Measurements from ENCODE around the gene ATG14.
"Not testable (repeated sequence)": the region's sequence is repeated elsewhere in the genome, so short reads cannot be mapped to it uniquely, and the experiment has no call there.

ATG14 gene

DNA sequence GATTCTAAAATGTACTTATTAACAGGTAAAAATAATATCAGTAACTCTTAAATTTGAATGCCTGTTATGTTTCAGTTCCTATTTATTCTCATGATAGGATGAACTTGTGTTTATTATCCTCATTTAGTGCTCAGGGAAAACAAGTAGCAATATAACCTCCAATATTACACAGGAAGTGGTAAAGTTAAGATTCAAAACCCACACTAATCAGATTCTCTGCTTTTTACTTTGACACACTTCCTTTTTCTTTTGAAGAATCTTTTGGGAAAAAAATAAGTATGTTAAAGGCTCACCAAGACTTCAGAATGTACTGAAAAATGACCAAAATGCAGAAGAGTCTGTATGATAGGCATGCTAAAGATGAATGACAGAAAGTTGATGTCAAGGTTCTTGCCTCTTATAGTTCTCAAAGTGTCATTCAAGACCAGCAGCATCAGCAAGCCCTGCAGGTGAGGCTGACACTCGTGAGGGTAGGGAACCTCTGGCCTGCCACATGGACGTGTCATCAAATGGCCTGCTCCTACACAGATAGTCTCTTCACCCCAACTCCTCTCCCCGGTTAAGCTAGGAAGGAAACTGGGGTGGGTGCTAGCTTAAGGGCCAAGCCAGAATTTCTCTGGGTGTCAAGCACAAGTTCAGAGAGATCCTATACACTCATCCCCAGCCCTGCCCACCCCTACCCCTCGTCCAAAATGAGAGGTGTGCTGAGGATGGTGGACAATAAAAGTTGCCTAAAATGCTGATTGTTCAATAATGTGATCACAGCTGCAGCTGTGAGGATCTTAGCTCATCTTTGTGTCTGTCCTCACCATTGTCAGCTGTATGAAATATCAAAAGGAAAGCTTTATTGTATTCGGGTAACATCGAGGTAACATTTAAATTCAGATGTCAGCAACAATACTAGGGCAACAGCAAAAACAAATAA lies 22.5 kb upstream of the ATG14 start:
- no peak for DNase-seq (ENCODE audit: low spot score)

DNA sequence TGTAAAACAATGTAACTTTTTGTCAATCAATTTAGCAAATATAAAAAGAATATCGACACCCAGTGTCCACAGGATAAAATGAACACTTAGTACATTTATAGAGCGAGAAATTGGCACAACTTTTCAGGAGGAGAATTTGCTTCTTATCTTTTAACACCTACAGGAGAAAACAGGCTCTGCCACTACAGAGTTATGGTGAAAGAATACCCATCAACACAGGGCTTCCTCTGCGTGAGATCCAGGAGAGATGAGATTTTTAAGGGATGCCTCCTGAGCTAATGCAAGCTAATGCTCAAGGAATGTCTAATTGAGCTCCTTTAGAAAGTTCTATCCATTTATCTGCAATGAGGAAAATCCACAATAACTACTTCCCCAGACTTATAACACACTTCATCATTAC lies 21.0 kb upstream of the ATG14 start:
- DNase-seq (ENCODE audit: low spot score): no peak

DNA sequence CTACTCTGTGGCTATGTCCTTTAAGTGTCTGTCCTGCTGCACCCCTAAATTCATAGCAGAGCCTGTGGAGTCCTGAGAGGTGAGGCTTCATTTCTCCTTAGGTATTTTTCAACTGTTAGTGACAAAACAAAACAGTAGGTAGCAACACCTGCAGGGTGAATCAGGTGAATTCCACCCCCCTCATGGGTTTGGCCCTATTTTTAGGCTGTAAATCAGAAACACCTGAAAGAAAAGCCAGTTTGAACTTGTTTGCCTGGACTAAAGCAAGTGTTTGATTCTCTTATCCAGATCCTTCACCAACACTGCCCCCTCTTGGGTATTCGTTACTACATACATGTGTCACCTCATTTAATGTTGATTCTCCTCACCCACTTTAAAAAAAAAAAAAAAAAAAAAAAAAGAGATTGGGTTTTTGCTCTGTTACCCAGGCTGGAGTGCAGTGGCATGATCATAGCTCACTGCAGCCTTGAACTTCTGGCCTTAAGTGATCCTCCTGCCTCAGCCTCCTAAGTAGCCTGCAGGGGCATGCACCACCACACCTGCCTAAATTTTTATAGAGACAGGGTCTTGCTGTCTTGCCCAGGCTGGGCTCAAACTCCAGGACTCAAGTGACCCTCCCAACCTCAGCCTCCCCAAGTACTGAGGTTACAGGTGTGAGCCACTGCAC lies 18.5 kb upstream of the ATG14 start:
- DNase-seq (ENCODE audit: low spot score): peak; percentile 54

DNA sequence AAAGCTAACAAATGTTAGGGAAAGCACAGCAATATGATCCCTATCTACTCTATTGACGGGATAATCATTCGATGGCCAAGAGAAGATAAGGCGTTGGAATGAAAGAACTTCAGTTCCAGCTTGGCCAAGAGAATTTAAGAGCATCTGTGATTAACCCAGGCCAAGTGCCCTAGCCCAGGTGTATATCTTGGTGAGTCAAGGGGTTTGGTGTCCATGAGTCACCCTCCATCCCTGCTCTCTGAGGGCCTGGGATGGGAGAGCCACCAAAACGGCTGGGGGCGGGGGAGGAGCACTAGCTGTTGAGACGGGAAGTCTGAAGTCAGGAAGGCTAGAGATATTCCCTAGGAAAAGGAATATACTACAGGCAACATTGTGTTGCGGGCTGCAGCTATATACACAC lies 15.8 kb upstream of the ATG14 start:
- no peak for DNase-seq (ENCODE audit: low spot score)

DNA sequence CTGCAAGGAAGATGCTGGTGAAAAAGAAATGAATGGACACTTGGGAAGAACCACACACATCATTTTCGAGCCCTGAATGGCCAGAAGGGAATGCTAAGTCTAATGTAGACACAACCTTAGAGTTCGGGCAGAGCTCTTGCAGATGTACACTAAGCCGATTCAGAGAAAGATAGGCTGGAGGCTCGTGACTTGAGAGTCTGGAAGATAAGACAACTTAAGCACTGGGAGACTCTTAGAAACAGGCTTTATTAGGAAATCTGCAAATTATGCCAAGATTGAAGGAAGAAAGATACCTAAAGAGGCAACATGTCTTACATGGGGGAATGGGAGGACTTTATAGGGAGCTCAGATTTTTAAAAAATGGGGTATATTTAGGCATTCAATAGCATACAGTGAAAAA lies 15.3 kb upstream of the ATG14 start:
- no peak for DNase-seq (ENCODE audit: low spot score)

DNA sequence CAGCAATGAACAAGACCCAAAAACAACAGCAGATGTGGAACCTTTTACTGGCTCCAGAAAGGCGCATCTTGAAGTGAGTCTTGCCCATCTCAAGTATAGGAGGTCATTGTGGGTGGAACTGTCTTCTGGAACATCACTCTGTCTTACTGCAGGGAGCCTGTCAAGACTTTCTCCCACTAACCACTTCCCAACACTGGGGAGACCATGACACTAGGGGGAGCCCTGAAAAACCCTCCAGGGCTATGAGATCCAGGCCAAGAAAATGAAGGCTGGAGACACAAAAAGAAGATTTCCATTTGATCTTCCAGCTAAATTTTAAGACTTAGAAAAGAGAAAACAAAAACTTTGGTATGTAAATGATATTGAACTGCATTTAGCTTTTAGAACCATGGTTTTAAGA lies 13.5 kb upstream of the ATG14 start:
- no peak for DNase-seq (ENCODE audit: low spot score)

DNA sequence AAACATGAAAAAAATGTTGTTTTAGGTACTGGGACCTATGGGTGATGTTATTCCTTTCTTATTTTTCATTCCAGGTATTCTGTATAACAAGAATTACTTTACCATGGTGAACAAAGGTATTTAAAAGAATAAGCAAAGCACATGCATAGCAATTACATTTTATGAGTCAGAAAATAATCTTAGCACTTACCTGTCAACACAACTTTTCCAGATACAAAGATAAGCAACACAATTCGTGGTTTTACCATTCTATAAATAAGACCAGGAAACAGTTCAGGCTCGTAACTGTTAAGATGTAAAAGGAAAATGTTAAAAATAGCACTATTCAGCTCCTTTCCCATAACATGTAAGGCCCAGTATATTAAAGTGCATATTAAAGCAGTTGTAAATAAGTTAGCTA lies 12.3 kb upstream of the ATG14 start:
- DNase-seq (ENCODE audit: low spot score): no peak

DNA sequence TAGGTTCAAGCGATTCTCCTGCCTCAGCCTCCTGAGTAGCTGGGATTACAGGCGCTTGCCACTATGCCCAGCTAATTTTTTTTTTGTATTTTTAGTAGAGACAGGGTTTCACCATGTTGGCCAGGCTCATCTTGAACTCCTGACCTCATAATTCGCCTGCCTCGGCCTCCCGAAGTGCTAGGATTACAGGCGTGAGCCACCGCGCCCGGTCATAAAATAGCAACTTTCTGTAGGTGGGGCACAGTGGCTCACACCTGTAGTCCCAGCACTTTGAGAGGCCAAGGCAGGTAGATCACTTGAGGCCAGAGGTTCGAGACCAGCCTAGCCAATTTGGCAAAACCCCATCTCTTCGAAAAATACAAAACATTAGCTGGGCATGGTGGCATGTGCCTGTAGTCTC lies 10.7 kb upstream of the ATG14 start:
- not testable (repeated sequence) for DNase-seq (ENCODE audit: low spot score)

DNA sequence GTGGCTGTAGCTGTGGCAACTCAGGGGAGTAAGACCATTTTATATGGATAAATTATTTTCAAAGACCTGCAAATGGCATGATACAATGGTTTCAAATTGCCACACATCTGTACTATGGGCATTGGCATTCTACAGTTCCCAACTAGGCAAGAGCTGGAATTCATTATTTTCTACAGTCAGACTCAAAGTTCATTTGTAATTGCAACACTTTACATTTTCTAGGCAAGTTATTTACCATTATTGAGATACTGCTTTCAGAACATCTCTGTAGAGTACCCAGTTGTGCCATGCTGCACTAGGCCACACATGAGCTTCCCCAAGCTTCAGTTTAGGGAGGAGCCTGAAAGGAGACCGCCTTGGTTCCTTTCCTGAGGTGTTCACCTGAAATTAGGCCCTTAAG lies 8.0 kb upstream of the ATG14 start:
- DNase-seq (ENCODE audit: low spot score): no peak

DNA sequence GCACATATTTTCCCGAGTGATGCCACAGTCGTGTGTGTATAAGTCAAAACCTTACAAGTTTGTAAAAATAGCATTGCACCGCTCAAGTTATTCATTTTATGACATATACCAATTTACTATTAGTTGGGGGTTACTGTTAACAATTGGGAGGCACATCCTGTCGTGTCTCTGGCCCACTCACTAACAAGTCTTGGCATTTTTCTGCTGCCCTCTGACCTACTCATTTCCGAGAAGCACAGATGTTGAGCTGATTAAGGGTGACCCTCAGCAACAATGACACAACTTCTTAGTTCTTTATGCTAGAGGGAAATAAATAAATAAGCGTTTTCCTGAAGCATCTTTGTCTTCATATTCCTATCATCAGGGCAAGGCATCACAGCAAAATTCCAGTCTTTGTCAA lies 6.8 kb upstream of the ATG14 start:
- no peak for DNase-seq (ENCODE audit: low spot score)

DNA sequence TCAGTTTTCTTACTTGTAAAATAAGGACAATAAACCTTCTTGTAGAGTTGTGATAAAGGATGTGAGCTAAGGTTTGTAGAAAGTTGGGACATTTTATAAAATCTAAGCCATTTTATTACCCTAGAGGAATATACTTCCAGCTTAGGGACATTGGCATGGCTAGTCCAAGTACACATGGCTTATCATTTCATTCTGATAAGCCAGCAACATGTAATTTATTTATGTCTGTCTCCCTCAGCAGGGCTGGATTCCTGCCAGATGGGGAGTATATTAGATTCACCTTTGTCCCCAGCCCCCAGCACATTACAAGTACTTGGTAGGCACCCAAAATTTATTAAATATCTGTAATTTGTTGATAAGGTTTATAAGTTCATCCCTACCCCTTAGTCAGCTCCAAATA lies 6.3 kb upstream of the ATG14 start:
- no peak for DNase-seq (ENCODE audit: low spot score)

DNA sequence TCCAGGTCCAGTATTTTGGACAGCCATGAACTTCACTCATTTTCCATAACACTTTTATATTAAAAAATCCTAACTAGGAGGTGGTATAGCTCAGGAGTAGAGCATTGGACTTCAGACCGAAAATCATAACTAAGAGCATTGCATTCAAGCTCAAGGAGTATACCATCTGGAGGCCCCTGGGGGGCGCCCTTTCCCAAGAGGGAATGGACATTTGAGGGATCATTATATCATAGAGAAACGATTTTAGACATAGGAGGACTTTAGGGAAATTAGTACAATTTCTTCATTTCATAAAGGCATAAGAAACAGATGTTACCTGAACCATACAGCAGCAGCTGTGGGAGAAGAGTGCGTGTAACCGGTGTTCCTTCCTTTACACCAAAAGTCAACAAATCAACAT lies 5.2 kb upstream of the ATG14 start:
- DNase-seq (ENCODE audit: low spot score): no peak

DNA sequence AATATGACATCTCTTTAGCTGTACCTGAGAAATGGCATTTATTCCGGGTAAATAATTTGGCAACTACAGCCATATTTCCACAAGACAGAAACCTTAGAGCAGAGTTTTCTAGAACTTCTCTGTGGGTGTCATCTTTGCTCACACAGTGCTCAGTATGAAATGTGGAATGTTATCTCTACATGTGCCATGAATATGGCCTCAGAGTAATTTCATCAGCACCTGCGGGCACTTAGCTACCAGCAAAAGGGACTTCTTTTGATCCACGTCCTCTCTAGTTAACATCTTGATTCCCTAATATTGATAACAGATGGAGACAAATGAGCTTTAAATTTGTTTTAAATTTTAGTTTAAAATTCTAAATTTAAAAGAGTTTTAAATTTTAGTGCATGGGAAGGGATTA lies 2.9 kb upstream of the ATG14 start:
- DNase-seq (ENCODE audit: low spot score): no peak

DNA sequence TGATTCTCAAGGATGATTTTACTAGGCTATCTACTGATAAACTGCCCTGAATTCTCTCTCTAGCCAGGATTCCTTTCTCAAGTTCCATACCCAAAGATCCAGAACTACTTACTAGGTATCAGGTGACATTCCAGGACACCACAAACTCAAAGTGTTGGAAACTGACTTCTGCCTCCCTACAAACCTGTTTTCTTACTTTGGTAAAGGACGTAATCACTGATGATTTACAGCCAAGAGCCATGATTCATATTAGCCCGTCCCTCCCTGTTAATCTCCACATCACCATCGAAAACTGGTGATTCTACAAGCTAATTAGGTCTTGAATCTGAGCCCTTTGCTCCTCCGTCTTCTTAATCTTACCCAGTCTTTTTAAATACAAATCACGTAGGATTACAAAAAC lies 1.0 kb upstream of the ATG14 start:
- no peak for DNase-seq (ENCODE audit: low spot score)

DNA sequence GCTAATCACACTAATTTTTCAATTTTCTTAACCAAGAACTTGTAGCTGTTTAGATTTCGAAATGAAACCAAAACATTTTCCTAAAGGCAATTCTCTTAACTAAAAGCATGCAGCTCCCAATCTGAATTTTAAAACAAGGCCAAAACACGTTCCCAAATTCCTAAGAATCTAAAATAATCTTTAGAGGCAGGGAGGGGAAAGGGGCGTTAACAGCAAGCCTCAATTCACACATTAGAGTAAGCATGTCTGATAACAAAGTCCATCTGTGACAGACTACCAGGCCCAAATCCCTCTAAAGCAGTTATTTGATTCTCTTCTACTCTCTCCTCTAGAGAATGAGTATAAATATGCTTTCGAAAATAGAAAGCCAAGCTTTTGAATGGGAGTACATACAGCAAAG lies 754 bp downstream of the ATG14 start:
- DNase-seq (ENCODE audit: low spot score): no peak

DNA sequence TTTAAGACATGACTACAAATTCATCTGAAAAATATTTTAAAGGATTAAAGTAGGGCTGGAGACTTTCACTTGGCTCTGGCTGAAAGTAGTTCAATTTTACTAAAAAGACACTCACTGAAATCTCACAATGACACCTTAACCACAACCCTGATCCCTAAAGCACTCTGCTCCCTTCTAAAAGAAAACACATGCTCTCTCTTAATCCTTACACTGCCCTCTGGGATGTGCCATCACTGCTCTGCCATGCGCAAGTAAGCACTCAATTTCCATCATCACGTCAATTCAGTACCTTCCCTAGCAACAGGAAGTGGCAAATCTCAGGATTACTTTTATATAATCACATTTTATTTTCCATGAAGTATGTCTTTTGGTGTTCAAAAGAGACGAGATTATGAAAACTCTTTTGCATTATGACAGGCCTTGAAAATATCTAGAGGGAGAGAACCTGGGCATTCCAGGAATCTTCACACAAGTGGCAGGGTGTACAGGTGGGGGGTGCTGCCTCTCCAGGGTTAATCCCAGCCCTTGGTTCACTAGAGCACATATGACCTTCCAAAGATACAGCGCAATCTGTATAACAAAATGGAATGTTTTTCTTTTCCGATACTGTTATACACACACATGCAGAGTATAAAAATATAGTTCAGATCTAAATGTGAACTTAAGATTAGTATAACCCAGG lies 7.3 kb downstream of the ATG14 start:
- DNase-seq (ENCODE audit: low spot score): no peak

DNA sequence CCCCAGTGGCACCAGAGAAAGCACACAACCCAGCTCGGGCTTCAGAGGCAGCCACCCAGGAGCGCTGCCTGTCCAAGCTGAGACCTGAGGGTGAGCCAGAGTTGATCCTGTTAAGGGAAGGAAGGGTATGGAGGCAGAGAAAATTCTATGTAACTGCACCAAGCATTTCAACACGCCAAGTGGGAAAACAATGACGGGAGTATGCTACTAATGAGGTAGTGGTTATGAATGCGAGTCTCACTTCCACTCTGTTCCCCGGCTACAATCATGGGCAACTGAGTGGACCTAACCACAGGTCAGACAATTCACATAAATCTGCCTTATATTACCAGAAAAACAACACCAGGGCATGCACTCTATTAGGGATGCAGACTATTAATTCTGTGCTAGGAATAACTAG lies 9.9 kb downstream of the ATG14 start:
- no peak for DNase-seq (ENCODE audit: low spot score)

DNA sequence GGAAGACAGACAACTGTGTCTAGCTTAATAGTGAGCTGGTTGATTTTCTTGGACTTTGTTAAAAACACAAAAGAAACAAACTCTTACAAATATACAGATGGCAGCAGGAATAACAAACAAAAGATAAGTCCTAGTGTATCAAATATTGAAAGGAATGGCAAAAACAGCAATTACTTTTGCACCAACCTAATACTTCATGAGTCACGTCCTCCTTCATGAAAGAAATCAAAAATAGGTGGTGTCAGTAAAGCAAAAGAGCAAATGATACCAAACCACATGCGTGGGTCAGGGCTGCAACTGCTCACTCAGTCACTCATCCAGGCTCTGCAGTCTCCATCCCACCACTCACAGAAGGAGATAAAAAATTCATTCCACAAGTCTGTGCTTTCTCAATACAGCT lies 11.8 kb downstream of the ATG14 start:
- DNase-seq (ENCODE audit: low spot score): no peak

DNA sequence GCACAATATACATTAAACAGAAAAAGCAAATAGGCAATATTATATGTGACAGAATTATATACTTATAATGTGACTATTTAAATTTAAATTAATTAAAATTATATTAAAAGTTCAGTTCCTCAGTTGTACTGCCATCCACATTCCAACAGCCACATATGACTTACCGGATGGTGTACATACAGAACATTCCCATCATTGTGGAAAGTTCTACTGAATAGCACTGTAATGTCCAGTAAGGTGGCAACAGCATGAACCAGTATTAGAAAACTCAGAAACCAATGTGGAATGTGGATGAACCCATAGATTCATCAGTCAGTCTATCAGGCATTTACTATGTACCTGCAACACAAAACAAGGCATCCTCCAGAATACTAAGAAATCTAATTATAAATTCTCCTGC lies 12.4 kb downstream of the ATG14 start:
- DNase-seq (ENCODE audit: low spot score): no peak

DNA sequence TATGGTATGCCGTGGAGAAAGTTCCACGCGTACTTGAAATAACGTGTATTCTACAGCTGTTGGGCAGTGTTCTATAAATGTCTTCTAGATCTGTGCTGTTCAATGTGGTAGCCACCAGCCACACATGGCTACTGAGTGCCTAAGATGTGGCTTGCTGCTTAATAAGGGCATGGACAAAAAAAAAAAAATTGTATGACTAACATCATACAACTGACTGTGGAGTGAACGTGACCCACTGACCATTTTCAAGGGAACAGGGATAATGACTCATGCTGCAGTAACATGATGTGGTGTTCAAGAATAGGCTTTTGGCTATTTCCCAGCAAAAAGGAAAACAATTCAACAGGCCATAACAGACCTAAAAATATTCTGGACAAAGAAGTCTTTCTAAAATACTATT lies 13.0 kb downstream of the ATG14 start:
- DNase-seq (ENCODE audit: low spot score): no peak

DNA sequence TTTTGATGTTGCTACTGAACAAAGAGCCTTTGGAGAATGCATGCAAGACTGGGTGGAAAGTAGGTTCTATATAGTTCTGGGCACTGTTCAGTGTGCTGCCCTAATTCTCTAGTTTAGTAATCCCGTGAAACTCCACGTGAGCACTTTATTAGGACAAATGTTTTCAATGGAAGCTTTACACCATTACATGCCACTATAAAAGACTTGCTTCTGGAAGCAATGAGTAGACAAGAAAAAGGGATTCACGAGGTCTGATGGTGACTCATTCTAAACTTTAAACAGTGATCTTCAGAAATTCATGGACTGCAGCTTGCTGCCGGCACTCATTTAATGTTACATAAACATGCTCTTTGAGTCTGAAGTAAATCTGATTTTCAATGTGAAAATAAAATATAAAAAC lies 22.3 kb downstream of the ATG14 start:
- no peak for DNase-seq (ENCODE audit: low spot score)

DNA sequence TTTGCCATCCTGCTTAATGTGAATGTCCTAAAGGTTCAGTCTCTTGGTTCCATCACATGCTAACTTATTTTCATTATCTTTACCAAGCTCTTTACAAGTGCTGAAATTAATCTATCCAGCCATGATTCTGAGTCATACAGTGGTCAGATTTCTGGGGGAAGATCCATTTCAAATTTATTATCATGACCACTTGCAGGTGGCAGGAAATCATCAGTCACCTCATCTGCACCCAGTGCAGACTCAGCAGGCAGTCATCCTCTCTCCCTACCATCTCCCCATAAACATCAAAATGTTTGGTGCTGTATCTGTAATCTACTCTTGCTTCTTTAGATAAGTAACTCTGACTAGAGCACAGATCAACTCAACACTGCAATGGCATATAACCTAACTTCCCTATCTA lies 23.5 kb downstream of the ATG14 start:
- no peak for DNase-seq (ENCODE audit: low spot score)

DNA sequence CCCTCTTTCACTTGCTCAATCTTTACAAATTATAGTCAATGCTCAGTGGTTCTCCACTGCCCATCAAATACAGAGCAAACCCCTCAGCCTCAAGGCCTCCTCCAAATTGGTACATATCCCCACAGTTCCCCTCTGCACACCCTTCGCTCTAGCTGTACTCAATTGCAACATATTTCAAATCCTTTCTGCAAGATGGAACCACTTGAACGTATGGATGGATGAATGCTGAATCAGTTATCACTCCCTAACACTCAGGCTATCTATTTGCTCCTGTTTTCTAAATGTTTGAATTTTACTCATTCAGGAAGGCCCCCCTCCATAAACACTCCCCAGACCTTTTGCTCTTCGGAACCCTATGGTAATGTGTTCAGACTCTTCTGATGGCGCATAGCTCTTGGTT lies 24.5 kb downstream of the ATG14 start:
- DNase-seq (ENCODE audit: low spot score): no peak

All from germinal center (tissue), 1 donor.